GM23338 (cell line): ENCODE results near the gene RHBDD1. TPM values are rescaled to one million over a fixed set of nuclear protein-coding genes. Genes with fewer than 3 reads are reported as not detected.

Experiments used
- ATAC-seq: fragments of 200-7000 bp; cut with Tn5 transposase; 3 replicates; pipeline ENCODE4 v1.9.1; 2020
- DNase-seq: peaks from one replicate; pipeline ENCODE4 v3.0.0-alpha.2; 2015; ENCODE audit warnings: low spot score
- H2AFZ ChIP-seq: fragments of 200-600 bp; sonication (generic); 2 replicates; pipeline ENCODE4 v1.8.0; 2016; ENCODE audit warnings: antibody characterized with exemption, mild to moderate bottlenecking, moderate library complexity
- H3F3A ChIP-seq: fragments of 200-600 bp; sonication (generic); replicated peaks from 2 replicates; pipeline ENCODE4 v1.8.0; 2017; ENCODE audit warnings: antibody characterized with exemption, mixed run types, low read depth
- H3K27ac ChIP-seq: fragments of 200-600 bp; sonication (generic); 2 replicates; pipeline ENCODE4 v1.6.1; 2016; ENCODE audit warnings: low read depth
- H3K27me3 ChIP-seq: fragments of 200-600 bp; sonication (generic); 2 replicates; pipeline ENCODE4 v1.8.0; 2016; ENCODE audit warnings: mild to moderate bottlenecking, mixed run types, moderate library complexity; ENCODE audit not compliant: insufficient read depth
- H3K36me3 ChIP-seq: fragments of 200-600 bp; sonication (generic); 2 replicates; pipeline ENCODE4 v1.8.0; 2016; ENCODE audit warnings: mild to moderate bottlenecking; ENCODE audit not compliant: insufficient read depth
- H3K4me1 ChIP-seq: fragments of 200-600 bp; sonication (generic); 2 replicates; pipeline ENCODE4 v1.8.0; 2016; ENCODE audit warnings: mild to moderate bottlenecking, moderate library complexity; ENCODE audit not compliant: insufficient read depth
- H3K4me2 ChIP-seq: fragments of 200-600 bp; sonication (generic); 2 replicates; pipeline ENCODE4 v1.7.1; 2017; ENCODE audit warnings: mixed run types
- H3K4me3 ChIP-seq: fragments of 200-600 bp; sonication (generic); 2 replicates; pipeline ENCODE4 v1.6.1; 2016; ENCODE audit warnings: mixed run types
- H3K79me2 ChIP-seq: fragments of 200-600 bp; sonication (generic); replicated peaks from 2 replicates; pipeline ENCODE4 v1.8.0; 2017; ENCODE audit warnings: mild to moderate bottlenecking; ENCODE audit not compliant: insufficient read depth
- H3K9me2 ChIP-seq: fragments of 200-600 bp; sonication (generic); 2 replicates; pipeline ENCODE4 v1.8.0; 2017; ENCODE audit not compliant: insufficient read depth
- H4K20me1 ChIP-seq: fragments of 200-600 bp; sonication (generic); replicated peaks from 2 replicates; pipeline ENCODE4 v1.8.0; 2017; ENCODE audit warnings: mild to moderate bottlenecking; ENCODE audit not compliant: insufficient read depth
- H3K27ac Mint-ChIP-seq: 2 replicates; pipeline ENCODE4 v1.8.0; 2020; ENCODE audit warnings: inconsistent platforms, mild to moderate bottlenecking, moderate library complexity, mixed read lengths
- H3K27me3 Mint-ChIP-seq: 3 replicates; pipeline ENCODE4 v1.8.0; 2022; ENCODE audit warnings: low read depth, mild to moderate bottlenecking, moderate library complexity, mixed read lengths, inconsistent platforms; ENCODE audit not compliant: insufficient read depth, poor library complexity
- H3K36me3 Mint-ChIP-seq: 3 replicates; pipeline ENCODE4 v1.8.0; 2021; ENCODE audit warnings: low read depth, mild to moderate bottlenecking, inconsistent platforms, moderate library complexity, mixed read lengths
- H3K4me1 Mint-ChIP-seq: 3 replicates; pipeline ENCODE4 v1.8.0; 2020; ENCODE audit warnings: mild to moderate bottlenecking, inconsistent platforms, mixed read lengths
- H3K4me3 Mint-ChIP-seq: 3 replicates; pipeline ENCODE4 v1.8.0; 2021; ENCODE audit warnings: moderate library complexity, mild to moderate bottlenecking, inconsistent platforms, mixed read lengths
- H3K9me3 Mint-ChIP-seq: 3 replicates; pipeline ENCODE4 v1.8.0; 2020; ENCODE audit warnings: moderate library complexity, mild to moderate bottlenecking, inconsistent platforms, mixed read lengths
- ETS1 ChIP-seq: IDR thresholded peaks from 2 replicates; pipeline ENCODE4 v1.6.1; 2016; ENCODE audit warnings: antibody characterized with exemption
- EZH2 ChIP-seq: fragments of 200-600 bp; sonication (generic); IDR thresholded peaks from one replicate; pipeline ENCODE4 v1.8.0; 2017; ENCODE audit warnings: antibody characterized with exemption, mild to moderate bottlenecking, low read depth; ENCODE audit not compliant: unreplicated experiment
- POLR2AphosphoS5 ChIP-seq: IDR thresholded peaks from 2 replicates; pipeline ENCODE4 v1.6.1; 2016; ENCODE audit warnings: antibody characterized with exemption, low read depth
- REST ChIP-seq: IDR thresholded peaks from one replicate; pipeline ENCODE4 v1.6.1; 2018; ENCODE audit warnings: antibody characterized with exemption; ENCODE audit not compliant: unreplicated experiment
- STAT1 ChIP-seq: IDR thresholded peaks from one replicate; pipeline ENCODE4 v1.6.1; 2016; ENCODE audit warnings: antibody characterized with exemption; ENCODE audit not compliant: unreplicated experiment
- ZNF462 ChIP-seq: fragments of 250-450 bp; sonication (Bioruptor Pico); IDR thresholded peaks from 2 replicates; pipeline ENCODE4 v1.5.0; 2020; ENCODE audit warnings: mild to moderate bottlenecking, moderate library complexity
- polyA plus RNA-seq: library from polyadenylated mRNA; unstranded; fragments of >200 nt; fragmentation: Nextera tagmentation; extraction: Ambion mirVana; gene quantifications from 2 replicates; pipeline ENCODE4 v1.2.1, GENCODE V29; 2016
- total RNA-seq: library from RNA; depleted of rRNA; stranded (reverse); fragments of >200 nt; shearing (Covaris generic); gene quantifications from 2 replicates; pipeline ENCODE4 v1.2.3, GENCODE V29; 2014

Gene RHBDD1
- total and polyA plus RNA-seq, 2 experiments from 2014 or later = 7.3 to 13.0 TPM

GRCh38 chr2:226797289-226797988 lies 38.4 kb upstream of the RHBDD1 start (continued):
- no peak for TF ChIP-seq ZNF462

GRCh38 chr2:226797989-226798421 lies 37.8 kb upstream of the RHBDD1 start:
- peaks cover 20% of the 10 kb centered on the region; the same call in 2 of the 3 replicates for H3K9me3 Mint-ChIP-seq
- no peak overlapping the region for H3K27ac Mint-ChIP-seq
- peaks cover 52% of the 10 kb centered on the region for H3K79me2 ChIP-seq
- H3K4me3 Mint-ChIP-seq = peak overlapping the region; percentile 83
- no peaks in the 10 kb centered on the region for H3K9me2 ChIP-seq
- ATAC-seq (no peak), DNase-seq (peak; percentile 9)
- peaks cover 41% of the 10 kb centered on the region for H3K36me3 Mint-ChIP-seq
- H3K27me3 ChIP-seq = no peaks in the 10 kb centered on the region
- H3F3A ChIP-seq = no peaks in the 10 kb centered on the region; the same call in 1 of the 2 replicates
- no peak overlapping the region for H2AFZ ChIP-seq
- H3K4me3 ChIP-seq = peak overlapping the region; percentile 95
- H3K4me2 ChIP-seq = peak overlapping the region; percentile 95
- H3K36me3 ChIP-seq = no peaks in the 10 kb centered on the region
- no peak overlapping the region for H3K27ac ChIP-seq
- peaks cover 14% of the 10 kb centered on the region for H3K27me3 Mint-ChIP-seq
- peaks cover 37% of the 10 kb centered on the region for H3K4me1 ChIP-seq
- 0 out of 2 replicates have a peak, but pooled peaks cover under 1% of the 10 kb centered on the region for H4K20me1 ChIP-seq
- H3K4me1 Mint-ChIP-seq = peaks cover 47% of the 10 kb centered on the region
- TF ChIP-seq ETS1 (no peak), EZH2 (no peak), REST (no peak), STAT1 (no peak), POLR2AphosphoS5 (no peak)
